SKM-1 (cell line): ENCODE measurements around the gene ABCA4.

ENCODE experiments used
- DNase-seq: peaks from one replicate; lab custom pipeline; 2025; ENCODE audit not compliant: unreplicated experiment; lab: John Stamatoyannopoulos, UW

ABCA4 gene

DNA sequence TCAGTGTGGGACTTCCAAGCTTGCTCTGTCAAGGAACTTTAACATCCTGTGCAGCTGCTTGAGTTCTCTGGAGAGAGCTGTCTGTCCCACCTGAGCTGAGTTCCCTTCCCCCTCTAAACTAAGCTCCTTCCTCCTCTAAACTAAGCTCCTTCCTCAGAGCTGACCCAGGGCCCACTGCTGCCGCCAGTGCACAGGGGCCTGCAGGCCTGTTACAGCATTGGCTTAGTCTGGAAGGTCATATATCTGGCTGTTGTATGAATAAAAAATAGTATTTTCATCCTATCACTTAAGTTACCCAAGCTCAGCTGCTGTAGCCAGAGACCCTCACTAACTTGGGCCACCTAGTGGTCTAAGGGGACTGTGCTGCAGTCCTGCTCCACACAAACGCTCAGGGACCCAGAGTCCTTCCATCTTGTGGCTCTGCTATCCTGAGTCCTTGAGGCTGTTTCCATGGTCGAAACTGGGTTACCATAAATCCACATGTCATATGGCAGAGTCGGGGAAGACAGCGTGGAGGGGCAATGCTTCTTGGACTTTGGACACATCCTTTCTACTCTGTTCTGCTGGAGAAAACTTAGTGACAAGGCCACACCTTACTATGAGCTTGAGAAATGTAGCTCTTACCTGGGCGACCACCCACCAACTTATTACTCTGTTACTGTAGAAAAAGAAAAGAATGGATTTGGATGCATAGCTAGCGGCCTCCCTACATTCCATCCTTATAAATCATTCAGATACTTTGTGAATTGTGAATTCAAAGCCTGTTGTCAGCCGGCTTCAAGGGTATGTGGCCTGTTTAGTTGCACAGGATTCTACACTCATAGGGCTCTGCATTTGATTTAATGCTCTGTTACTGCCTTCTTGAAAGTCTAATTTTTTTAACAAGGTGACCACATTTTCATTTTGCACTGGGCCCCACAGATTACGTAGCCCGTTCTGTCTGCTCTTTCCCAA is 140.4 kb downstream of the ABCA4 start:
- DNase-seq, result no peak

DNA sequence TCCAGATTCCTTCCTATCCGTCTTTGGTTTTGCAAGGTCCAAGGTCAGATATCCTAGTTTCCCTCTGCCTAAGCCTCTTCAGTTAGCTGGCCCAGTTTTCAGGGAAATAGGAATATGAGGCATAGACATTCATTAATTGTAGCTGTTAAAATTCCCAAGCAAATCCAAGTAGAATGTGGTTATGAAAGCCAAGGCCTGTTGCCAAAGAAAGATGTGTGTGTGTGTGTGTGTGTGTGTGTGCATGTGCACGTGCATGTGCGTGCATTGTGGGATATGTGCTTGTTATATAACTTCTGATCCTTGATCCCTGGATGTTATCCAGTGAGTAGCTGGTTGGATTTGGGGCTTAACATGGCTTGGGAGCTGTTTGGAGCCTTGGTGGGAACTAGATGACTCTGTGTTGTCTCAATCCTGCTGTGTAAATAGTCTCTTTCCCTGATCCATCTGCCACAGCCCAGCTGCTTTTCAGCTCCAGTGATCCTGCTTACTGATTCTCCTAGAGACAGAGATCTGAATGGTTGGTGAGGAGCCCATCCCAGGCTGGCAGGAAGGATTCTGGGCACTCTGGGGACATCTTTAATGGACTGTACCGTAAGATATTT is 141.1 kb downstream of the ABCA4 start:
- no peak for DNase-seq

DNA sequence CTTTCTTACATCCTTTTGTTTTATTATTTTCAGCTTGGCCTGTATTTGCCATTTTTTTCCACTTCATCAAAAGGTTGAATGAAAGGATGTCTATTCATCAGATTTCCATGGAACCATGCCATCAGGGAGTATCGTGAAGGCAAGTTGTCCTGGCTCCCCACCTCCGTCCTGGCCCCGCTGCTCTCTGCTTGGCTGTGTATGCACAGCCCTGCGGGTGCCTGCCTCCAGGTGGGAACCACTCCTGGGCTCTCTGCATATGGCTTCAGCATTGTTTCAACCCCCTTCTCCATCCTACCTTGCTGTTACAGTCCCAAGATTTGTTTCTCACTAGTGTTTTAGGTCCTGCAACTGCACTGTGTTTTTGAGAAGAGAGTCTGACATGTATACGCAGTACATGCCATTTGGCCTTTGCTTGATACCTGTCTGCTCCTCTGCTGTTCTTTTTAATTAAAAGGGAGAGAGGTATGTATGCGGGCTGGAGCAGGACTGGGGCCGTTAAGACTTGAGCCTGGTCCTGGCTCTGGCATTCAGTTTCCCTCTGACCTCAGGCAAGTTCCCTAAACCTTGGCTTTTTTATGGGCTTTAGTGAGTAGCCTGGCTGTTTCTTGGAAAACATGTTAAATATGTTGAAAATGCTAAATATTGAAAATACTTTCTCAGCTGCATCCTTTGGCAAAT is 141.8 kb downstream of the ABCA4 start:
- DNase-seq, result no peak

DNA sequence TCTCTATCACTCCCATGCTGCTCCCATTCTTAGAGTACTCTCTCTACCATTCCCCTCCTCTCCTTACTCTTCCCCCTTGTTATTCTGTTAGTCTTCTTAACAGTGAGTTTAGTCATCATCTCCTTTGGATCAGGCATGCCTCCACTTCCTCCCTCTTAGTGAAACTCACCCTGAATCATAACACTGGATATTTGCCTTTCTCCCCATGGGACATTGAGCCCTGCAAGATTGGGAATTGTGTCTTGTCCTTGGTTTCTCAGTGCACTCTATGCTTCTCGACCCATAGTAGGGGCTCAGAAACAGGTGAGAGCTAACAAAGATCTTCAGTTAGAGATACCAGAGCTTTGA is 143.4 kb downstream of the ABCA4 start:
- DNase-seq, result no peak

DNA sequence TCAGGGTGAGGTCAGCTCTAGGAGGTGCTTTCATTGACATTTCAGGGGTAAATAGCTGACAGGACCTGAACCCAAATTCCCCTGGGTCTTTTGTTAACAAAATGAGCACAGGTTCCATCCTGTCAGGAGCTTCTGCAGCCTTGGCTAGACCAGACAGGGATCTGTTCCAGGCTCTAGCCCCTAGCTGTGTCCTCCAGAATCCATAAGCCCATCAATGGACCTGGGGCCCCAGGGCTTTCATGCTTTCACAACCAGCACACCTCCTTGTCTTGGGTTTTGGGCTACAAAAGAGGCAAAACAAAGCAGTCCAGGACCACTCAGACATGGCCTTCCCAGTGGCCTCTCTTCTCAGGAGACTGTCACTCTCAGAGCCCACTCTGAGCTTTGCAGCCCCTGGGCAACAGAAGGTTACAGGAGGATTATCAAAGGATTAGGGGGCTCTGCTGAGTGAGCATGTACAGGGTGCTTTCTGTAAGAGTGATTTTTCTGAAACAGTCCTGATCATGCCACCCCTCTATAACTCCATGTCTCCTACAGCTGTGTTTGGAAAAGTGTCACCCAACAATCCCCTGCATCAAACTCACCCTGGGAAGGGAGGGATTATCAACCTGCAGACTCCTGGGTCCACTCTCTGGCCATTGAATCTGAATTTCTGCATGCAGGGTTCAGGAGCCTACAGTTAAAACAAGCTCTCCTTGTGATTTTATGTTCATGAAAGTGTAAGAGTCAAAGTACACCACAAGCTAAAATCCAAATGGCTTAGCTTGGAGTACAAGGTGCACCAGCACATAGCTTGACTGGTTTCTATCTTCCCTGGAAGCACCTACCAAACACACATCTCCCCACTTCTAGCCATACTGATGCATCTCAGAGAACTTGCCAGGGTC is 144.0 kb downstream of the ABCA4 start:
- DNase-seq, result no peak

DNA sequence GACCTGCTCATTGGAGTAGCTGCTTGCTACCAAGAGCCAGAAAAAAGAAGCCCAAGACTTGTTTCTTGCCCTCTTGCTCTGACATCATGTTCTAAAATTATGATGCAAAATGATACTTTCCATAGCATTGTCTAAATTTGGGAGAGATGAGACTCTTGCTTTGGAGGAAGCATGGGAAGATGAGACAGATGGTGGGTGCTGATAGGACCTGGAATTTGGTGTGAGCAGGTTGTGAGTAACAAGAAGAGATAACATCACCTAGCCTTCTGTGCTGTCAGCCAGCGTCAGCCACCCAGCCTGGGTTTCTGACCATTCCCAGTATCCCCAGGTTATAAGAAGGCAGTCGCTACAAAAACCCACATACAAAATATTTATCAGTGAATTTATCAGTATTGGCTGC is 144.7 kb downstream of the ABCA4 start:
- no peak for DNase-seq

DNA sequence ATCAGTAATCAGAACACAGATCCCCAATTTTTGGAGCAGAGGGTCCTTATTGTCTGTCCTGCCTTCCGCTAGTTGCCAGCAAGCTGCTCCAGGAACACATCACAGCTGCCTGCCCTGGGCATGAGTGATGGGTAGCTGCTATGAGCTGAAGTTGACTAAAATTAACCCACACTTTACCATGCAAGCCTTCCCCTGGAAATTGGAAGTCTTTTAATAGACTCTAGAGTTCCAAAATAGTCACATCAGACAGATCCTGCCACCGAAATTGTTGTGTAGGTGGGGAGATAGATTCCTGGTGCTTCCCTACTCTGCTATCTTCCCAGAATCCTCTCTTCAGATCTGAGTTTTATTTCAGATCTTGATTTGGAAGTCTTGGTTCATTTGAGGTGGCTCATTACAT is 148.6 kb downstream of the ABCA4 start:
- no peak for DNase-seq

DNA sequence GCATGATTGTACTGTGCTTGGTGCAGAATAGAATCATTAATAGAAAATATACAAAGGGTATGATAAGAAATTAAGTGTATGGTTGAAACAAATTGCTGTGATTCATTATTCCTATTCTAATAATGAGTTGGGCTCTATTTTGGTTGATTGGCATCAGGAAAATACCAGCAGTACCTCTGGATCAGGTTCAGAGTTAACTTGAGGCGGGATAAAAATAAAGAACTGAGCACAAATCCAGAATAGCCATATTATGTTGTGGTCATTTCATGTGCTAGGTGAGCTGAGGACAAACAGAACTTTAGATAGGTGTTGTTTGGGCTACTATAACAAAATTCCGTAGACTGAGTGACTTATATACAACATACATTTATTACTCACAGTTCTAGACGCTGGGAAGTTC is 151.1 kb downstream of the ABCA4 start:
- DNase-seq, result no peak

DNA sequence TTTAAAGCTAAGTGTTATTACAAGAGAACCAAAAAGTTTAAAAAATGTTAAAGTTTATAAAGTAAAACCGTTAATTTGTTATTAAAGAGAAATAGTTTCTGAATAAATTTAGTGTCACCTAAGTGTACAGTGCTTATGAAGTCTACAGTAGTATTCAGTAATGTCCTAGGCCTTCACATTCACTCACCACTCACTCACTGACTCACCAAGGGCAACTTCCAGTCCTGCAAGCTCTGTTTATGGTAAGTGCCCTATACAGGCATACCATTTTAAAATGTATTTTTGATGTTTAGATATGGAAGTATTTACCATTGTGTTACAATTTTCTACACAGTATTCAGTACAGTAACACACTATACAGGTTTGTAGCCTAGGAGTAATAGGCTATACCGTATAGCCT is 151.6 kb downstream of the ABCA4 start:
- no peak for DNase-seq

DNA sequence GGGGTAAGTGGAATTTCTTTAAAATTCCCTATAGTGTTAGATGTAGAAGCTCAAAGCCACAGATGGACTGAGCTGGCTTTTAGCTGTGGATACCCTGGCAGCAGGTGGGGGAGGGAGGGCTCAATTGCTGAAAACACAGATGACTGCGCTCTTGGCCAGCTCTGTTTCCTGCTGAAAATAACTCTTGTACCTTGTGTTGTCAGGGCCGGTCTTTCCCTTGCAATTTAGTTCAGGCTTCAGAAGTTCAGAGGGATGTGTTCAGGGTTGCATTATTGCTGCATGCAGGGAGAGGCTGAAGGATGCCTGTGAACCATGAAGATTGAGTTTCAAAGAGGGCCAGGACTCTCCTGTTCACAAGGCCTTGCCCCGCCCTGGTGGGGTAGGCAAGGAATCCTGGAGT is 153.6 kb downstream of the ABCA4 start:
- DNase-seq, result no peak

DNA sequence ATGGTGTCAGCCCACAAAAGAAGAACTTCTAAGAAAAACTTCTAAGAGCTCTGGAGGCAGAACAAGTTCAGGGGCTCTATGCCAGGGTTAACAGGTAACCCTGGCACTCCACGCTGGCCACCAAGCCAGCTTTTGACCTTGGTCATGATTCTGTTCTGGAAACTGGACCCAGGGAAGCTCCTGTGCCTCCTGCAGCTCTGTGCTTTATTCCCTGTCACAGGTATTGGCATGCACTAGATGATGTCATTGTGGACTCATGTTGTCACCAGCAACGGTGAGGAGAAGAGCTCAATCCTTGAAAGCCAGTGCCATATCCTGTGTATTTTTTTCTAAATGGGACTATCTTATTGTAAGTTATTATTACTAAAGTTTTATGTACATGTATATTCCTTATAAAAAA is 155.1 kb downstream of the ABCA4 start:
- no peak for DNase-seq

DNA sequence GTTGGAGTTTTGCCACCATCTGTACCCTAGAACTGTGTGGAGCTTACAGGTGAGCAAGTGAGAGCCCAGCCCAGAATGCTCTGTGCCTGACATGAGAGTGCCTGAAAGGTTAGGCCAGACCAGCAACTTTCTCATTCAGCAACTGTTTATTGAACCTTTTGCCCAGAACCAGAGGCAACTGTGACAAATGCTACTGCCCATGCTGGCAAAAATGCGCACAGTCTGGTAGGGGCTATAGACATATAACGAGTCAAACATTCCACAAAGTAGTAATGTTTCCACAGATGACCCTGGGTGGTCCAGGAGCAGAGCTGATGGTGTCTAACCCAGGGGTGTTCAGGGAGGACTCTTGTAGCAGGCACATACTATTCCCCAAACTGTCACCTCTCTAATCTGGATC is 155.7 kb downstream of the ABCA4 start:
- DNase-seq, result no peak

DNA sequence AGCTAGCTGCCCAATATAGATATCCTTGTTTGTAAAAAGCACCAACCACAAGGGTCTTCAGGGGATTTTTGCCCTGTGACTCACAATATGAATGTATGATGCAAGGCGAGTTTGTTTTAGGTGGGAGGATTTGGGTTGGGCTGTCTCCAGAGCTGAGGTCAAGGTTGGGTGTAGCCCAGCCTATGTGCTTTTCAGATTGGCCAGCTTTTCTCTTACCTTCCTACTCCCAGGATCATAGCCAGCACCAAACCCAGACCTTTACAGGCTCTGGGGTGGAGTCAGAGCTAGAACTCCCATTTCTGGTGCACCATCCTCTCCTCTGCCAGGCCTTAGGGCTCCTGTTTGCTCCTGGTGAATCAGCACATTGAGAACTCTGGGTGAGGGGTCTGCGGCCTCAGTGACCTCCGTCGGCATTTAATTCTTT is 156.2 kb downstream of the ABCA4 start:
- DNase-seq, result no peak

DNA sequence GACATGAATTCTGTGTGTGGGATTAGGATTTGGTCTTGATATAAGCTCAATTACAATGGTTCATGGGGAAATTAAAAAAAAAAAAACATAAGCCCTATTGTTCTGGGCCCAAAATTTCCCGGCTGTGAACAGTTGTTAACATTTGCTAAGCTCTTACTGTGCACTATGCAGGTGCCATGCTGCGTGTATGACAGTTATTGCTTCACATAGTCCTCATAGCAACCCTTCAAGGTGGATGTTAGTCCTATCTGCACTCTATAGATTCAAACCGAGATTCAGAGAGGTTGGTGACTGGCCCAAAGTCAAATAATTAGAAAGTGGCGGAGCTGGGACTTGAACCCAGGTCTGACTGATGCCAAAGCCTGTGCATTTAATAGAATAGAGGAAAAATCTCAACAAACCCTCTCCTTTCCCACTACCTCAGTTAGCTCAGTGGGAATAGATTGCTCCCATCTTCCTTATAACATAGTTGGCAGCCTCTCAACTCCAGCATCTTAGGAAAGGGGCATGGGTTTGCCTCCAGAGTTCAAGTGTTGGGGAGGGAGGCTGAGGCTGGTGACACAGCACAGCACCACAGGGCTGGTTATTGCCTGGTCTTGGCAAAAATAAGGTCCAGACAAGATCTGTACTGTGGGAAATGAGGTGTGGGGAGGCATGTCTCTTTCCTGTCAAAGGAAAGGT is 156.7 kb downstream of the ABCA4 start:
- no peak for DNase-seq

DNA sequence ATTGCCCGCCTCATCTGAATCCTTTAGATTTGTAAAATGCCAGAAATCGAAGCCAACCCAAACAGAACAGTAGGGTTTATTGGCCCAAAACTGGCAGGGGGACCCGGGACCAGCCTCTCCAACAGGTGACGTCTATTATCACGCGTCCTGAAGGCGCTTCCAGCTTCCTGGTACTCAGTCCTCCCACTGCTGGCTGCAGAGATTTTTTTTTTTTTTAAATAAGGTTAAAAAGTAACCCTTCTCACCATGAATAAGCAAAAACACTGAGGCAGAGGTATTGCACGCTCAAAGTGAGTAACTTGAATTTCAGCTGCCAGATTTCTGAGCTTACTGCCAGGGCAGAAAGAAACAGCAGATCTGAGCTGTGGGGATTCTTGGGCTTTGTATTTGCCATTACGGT is 157.4 kb downstream of the ABCA4 start:
- DNase-seq, result no peak

DNA sequence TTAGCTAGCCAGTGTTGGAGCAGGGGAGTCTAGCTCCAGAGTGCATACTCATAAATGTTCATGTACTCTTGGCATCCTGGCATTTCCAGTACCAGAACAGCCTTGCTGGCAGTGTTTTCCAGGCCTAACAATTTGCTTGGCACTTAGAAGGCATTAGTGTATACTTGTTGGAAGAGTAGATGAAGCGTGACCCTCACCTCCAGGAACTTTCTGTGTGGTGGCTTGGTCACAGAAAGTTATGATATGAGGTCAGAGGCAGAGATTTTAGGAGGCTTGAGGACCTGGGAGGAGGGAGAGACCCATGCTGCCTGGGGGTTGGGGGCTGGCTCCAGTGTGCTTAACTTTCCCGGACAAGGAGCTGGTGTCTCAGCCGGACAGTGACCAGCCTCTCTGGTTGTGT is 159.0 kb downstream of the ABCA4 start:
- DNase-seq, result no peak

DNA sequence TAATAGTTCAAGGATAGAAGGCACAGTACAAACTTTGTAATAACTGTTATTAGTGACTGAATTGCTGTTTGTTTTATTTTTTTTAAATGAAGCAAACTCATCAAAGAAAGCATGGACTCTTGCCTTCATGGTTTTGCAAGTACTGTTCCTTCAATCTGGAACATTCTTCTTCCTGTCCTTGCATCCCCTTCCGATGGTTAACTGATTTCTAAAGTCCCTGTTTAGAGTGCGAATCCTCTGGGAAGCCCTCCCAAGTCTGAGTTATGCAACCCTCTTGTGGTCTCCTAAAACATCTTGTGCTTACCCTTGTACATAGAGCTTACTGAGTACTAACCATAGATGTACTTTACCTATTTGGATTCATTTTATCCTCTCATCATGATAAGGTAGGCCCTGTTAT is 159.5 kb downstream of the ABCA4 start:
- no peak for DNase-seq

DNA sequence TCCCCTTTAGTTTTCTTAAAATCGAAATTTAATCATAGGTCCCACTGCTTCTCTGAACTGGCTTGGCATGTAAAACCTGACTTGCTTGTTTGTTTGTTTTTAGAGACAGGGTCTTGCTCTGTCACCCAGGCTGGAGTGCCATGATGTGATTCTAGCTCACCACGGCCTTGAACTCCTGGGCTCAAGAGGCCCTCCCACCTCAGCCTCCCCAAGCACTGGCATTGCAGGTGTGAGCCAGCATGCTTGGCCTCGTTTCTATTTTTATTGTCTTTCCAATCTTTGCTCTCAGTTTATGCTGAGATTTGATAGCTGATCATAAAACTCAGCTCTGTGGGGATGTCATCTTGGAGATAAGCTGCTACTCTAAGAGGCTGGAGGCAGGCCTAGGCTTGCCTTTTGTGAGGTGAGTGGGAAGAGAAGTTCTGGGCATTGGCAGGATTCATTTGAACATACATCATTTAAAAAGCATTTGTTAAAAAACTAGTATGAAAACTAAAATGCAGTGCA is 160.3 kb downstream of the ABCA4 start:
- no peak for DNase-seq

DNA sequence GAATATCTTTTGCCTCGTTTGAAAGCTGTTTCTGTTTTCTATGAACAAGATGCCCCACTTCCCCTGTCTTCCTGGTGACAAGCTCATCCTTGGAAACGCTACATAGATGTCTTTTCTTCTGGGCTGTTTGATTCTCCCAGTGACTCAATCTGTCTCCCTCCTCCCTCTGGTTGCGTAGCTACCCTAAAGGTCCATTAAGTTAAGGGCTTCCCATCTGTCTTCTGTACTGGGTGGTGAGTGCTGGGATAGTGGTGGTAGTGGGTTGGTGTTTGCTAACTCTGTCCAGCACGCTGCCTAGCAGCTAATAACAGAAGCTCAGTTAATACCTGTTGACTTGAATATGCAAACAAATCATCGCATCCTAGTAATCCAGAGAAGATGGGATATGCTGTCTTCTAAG is 161.5 kb downstream of the ABCA4 start:
- DNase-seq, result no peak

DNA sequence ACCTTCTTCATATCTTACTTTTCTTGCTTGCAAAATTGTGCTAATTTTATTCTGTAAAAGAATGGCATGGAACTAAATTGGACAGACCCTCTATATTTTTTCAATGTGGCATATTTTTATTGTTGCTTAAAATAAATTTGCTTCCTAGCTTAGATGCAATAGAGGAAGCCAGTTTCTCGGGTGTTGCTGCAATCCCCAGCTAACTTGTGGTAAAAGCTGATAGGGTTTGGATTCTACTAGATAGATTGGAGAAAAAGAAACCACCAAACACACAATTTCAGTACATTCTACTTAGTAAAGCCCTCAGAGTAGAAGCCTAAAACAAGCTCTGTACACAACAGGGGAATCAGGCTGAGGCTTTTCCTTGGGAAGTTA is 162.2 kb downstream of the ABCA4 start:
- no peak for DNase-seq
